ENCODE data around the gene MRPL20.
"Not testable (repeated sequence)": the region's sequence is repeated elsewhere in the genome, so short reads cannot be mapped to it uniquely, and the experiment has no call there.

Gene MRPL20

GRCh38 chr1:1426496-1427105 is 19.5 kb upstream of the MRPL20 start:
- no peak for DNase-seq (ENCODE audit: low read depth in 2 of 2)

GRCh38 chr1:1425753-1426495 is 18.8 kb upstream of the MRPL20 start:
- no peak for DNase-seq (ENCODE audit: low read depth in 2 of 2)

- DNase-seq (ENCODE audit: low read depth in 2 of 2): no peak
Observed at GRCh38 chr1:1425426-1425752, 18.3 kb upstream of the MRPL20 start.

- DNase-seq (ENCODE audit: low read depth in 2 of 2): no peak
Observed at GRCh38 chr1:1424707-1425106, 17.6 kb upstream of the MRPL20 start.

GRCh38 chr1:1423245-1423597 is 16.1 kb upstream of the MRPL20 start:
- no peak for DNase-seq (ENCODE audit: low read depth in 2 of 2)

GRCh38 chr1:1422465-1423244 is 15.6 kb upstream of the MRPL20 start:
- no peak for DNase-seq (ENCODE audit: low read depth in 2 of 2)

- no peak for DNase-seq (ENCODE audit: low read depth in 2 of 2)
Observed at GRCh38 chr1:1421907-1422464, 14.9 kb upstream of the MRPL20 start.

- no peak for DNase-seq (ENCODE audit: low read depth in 2 of 2)
Observed at GRCh38 chr1:1421147-1421906, 14.2 kb upstream of the MRPL20 start, which contains the start of gene ANKRD65. TSS of gene ANKRD65 (minus strand) at chr1:1421276. CDS start at chr1:1421005, 271 bp downstream.

- DNase-seq (ENCODE audit: low read depth in 2 of 2): no peak
Observed at GRCh38 chr1:1420654-1421141, 13.6 kb upstream of the MRPL20 start.

- DNase-seq (ENCODE audit: low read depth in 2 of 2): no peak
Observed at GRCh38 chr1:1419813-1420653, 12.9 kb upstream of the MRPL20 start.

- DNase-seq (ENCODE audit: low read depth in 2 of 2): no peak
Observed at GRCh38 chr1:1419363-1419812, 12.3 kb upstream of the MRPL20 start.

- DNase-seq (ENCODE audit: low read depth in 2 of 2): no peak
Observed at GRCh38 chr1:1418464-1419362, 11.6 kb upstream of the MRPL20 start.

GRCh38 chr1:1417825-1418463 is 10.9 kb upstream of the MRPL20 start:
- DNase-seq (ENCODE audit: low read depth in 2 of 2): not testable (repeated sequence)

- DNase-seq (ENCODE audit: low read depth in 2 of 2): not testable (repeated sequence)
Observed at GRCh38 chr1:1417396-1417795, 10.3 kb upstream of the MRPL20 start.

GRCh38 chr1:1415751-1416150 is 8.7 kb upstream of the MRPL20 start:
- DNase-seq (ENCODE audit: low read depth in 2 of 2): no peak

GRCh38 chr1:1412311-1412902 is 5.3 kb upstream of the MRPL20 start:
- not testable (repeated sequence) for DNase-seq (ENCODE audit: low read depth in 2 of 2)

GRCh38 chr1:1411626-1412025 is 4.5 kb upstream of the MRPL20 start:
- no peak for DNase-seq (ENCODE audit: low read depth in 2 of 2)

- DNase-seq (ENCODE audit: low read depth in 2 of 2): not testable (repeated sequence)
Observed at GRCh38 chr1:1410238-1410637, 3.1 kb upstream of the MRPL20 start.

Data from stimulated activated CD8-positive, alpha-beta memory T cell treated with anti-CD3 and anti-CD28 coated beads, Interleukin-7, amount 100 ng/mL, for 4 hours (primary cell).